Measurements from ENCODE around the gene CA9. TPM values are rescaled to one million over a fixed set of nuclear protein-coding genes. Genes with fewer than 3 reads are reported as not detected.

The CA9 gene
- total RNA-seq, 2 experiments from 2014 or later = 0.21 to 0.85 TPM

DNA sequence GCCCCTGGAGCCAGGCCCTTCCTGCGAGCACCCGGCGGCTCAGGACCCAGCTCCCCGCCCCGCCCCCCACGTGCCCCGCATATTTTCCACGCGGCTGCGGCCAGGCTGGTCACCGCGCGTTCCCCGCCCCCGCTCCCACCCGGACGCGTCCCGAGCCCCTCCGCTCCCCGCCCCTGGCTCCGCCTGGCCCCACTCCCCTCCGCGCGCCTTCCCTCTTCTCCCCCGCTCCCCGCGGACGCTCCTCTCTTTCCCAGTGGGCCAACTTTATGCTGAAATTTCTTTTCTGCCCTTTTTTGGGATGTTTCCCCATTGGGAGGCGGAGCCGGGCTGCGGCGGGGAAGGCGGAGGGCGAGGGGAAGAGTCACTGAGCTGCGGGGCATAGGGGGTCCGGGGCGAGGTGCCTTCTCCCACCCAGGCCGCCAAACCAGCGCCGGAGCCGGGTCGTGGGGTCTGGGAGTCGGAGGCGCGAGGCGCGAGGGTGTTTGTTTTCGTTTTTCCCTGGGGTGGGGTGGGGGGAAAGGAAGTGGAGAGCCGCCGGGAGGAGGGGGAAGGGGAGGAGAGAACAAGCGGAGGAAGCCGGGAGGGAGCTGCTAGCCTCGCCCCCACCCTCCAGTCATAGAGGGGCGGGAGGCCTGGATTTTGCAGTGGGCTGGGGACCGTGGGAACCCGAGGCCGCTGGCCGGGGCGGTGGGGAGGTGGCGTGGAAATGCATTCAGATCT is 17.0 kb downstream of the CA9 start:
- Mint-ChIP-seq H3K4me3 (peak overlapping the region; percentile 74), H3K27me3 (no peaks in the 10 kb centered on the region), H3K27ac (no peak overlapping the region), H3K36me3 (no peaks in the 10 kb centered on the region), H3K9me3 (ENCODE audit: low read depth) (no peaks in the 10 kb centered on the region), H3K4me1 (peaks cover 14% of the 10 kb centered on the region)
- CTCF ChIA-PET = interaction anchor here (0.8 to 1.9 kb wide), 7 partner anchors 26 to 74 kb away, joined by 3 to 10 read pairs (median 5); partner anchors contain the start of genes CCDC107 and RMRP
- ATAC-seq (peak; percentile 52), DNase-seq (peak; percentile 48)

DNA sequence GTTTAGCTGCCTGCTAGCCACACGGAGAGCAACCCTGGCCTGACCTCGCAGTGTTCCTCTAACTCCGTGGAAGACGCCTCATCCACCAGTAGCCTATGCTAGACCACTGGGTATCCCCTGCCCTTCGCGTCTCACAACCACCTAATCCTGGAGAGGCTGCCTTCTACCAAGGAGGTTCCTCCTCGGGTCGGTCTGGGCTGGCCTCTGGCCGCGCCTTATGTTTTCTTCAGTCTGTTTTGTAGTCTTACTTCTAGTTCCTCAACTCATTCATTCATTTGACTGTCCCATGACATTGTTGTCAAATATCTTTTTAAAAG is 17.6 kb downstream of the CA9 start:
- H3K4me1 Mint-ChIP-seq = peaks cover 14% of the 10 kb centered on the region
- H3K36me3 Mint-ChIP-seq = no peaks in the 10 kb centered on the region
- H3K27ac Mint-ChIP-seq = no peak overlapping the region
- DNase-seq (no peak), ATAC-seq (no peak)
- no peaks in the 10 kb centered on the region for H3K9me3 Mint-ChIP-seq (ENCODE audit: low read depth)
- H3K27me3 Mint-ChIP-seq = no peaks in the 10 kb centered on the region
- CTCF ChIA-PET = interaction anchor here (0.9 to 1.9 kb wide), 5 partner anchors 20 to 88 kb away, joined by 3 to 9 read pairs (median 3); partner anchors contain the start of genes CCDC107 and RMRP
- H3K4me3 Mint-ChIP-seq = peak overlapping the region; percentile 74

- CTCF ChIA-PET = interaction anchor here (0.6 to 1.9 kb wide), 5 partner anchors 18 to 88 kb away, joined by 3 to 9 read pairs (median 3); partner anchors contain the start of genes CCDC107 and RMRP
- H3K27me3 Mint-ChIP-seq = no peaks in the 10 kb centered on the region
- no peak overlapping the region for H3K27ac Mint-ChIP-seq
Measured at GRCh38 chr9:35691757-35692301, 18.1 kb downstream of the CA9 start.

DNA sequence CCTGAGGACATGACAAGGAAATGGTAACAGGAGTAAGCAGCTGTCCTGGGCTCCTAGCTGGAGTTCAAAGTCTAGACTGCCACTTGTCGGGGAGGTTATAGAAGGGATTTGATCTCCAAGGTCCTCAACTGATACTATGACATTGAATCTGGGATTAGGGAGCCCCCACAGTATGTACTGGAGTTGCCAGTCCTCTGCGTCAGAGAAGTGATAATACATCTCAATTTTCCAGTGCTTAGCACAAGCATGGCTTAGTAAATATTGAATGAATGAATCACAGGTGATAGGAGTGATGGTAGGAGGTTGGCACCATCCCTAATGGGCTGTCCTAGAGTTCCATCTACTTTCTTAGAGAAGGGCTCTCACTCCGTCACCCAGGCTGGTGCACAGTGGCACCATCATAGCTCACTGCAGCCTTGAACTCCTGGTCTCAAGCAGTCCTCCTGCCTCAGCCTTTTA is 22.2 kb downstream of the CA9 start:
- Mint-ChIP-seq H3K27me3 (no peaks in the 10 kb centered on the region), H3K27ac (no peak overlapping the region), H3K9me3 (ENCODE audit: low read depth) (no peaks in the 10 kb centered on the region), H3K4me1 (peaks cover 5% of the 10 kb centered on the region), H3K4me3 (no peak overlapping the region), H3K36me3 (peaks cover 7% of the 10 kb centered on the region)
- CTCF ChIA-PET = interaction anchor here (0.6 to 5.7 kb wide), 41 partner anchors 8 to 206 kb away, joined by 3 to 68 read pairs (median 8); partner anchors contain the start of genes ARHGEF39, CA9, CCDC107 and CREB3
- DNase-seq (no peak), ATAC-seq (peak; percentile 12)

More at GRCh38 chr9:35691757-35692301, 18.1 kb downstream of the CA9 start:
- no peaks in the 10 kb centered on the region for H3K9me3 Mint-ChIP-seq (ENCODE audit: low read depth)
- DNase-seq (no peak), ATAC-seq (no peak)
- H3K4me1 Mint-ChIP-seq = peaks cover 16% of the 10 kb centered on the region
- peak overlapping the region; percentile 2 for H3K4me3 Mint-ChIP-seq
- peaks cover 5% of the 10 kb centered on the region for H3K36me3 Mint-ChIP-seq

DNA sequence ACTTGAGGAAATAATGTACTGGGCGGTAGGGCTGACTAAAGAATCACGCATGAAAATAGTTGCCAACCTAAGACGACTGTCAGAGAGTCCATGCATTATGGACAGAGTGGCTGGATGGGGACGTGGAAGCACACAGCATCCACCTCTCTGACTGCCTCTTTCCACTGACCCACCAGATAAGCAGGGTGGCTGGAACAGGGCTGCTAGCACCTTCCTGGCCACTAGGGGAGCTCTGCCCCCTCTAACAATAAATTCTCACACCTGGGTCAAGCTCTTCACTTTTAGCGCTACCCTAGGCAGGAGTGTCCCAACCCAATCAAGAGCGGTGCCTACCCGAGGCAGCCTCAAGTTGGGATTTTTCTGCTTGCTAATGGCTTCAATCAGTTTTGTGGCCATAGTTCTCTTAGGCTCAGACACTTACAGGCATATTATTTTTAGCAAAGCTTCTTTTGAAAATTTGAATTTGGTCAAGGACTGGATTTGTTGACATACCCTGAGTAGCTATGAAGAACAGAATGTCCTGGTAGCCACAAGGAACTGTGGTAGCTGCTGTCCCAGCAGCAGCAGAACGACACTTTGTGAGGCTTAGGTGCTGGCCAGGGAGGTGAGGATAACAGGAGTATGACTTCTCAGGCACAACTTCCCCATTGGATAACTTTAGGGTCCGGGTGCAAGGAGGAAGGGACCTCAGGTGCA is 22.9 kb downstream of the CA9 start:
- CTCF ChIA-PET = interaction anchor here (0.5 to 5.7 kb wide), 46 partner anchors 9 to 509 kb away, joined by 3 to 68 read pairs (median 8); partner anchors contain the start of genes ARHGEF39, CA9, CCDC107 and CREB3
- H3K36me3 Mint-ChIP-seq = peaks cover 7% of the 10 kb centered on the region
- ATAC-seq (peak; percentile 92), DNase-seq (peak; percentile 72)
- H3K4me1 Mint-ChIP-seq = peaks cover 2% of the 10 kb centered on the region
- no peak overlapping the region for H3K27ac Mint-ChIP-seq
- no peaks in the 10 kb centered on the region for H3K27me3 Mint-ChIP-seq
- H3K4me3 Mint-ChIP-seq = no peak overlapping the region
- no peaks in the 10 kb centered on the region for H3K9me3 Mint-ChIP-seq (ENCODE audit: low read depth)

GRCh38 chr9:35697486-35697885 is 23.8 kb downstream of the CA9 start:
- ATAC-seq (no peak), DNase-seq (no peak)
- CTCF ChIA-PET = interaction anchor here (0.6 to 5.7 kb wide), 27 partner anchors 9 to 1668 kb away, joined by 3 to 68 read pairs (median 13); partner anchors contain the start of genes ARHGEF39, CCDC107, CREB3 and GBA2
- H3K4me1 Mint-ChIP-seq = peaks cover 2% of the 10 kb centered on the region
- H3K36me3 Mint-ChIP-seq = peaks cover 7% of the 10 kb centered on the region
- no peak overlapping the region for H3K4me3 Mint-ChIP-seq
- H3K9me3 Mint-ChIP-seq (ENCODE audit: low read depth) = no peaks in the 10 kb centered on the region
- H3K27me3 Mint-ChIP-seq = no peaks in the 10 kb centered on the region
- H3K27ac Mint-ChIP-seq = no peak overlapping the region

DNA sequence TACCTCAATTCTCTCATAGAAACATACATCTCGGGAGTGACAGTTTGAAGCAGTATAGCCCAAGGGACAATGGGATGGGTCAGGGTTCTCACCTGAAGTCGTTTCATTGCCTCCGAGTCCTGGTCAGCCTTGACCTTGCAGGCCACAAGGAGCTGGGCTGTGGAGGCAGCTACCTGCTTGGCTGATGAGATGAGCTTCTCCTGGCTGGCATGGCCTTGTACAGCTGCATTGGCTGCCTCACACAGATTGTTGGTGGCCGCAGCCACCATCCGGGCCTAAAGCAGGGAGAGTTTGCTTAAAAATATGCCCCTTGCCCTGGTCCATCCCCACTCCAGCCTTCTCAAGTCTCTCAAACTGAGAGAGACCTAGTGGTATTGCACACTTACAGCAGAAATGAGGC is 24.5 kb downstream of the CA9 start:
- Mint-ChIP-seq H3K36me3 (peaks cover 12% of the 10 kb centered on the region), H3K9me3 (ENCODE audit: low read depth) (no peaks in the 10 kb centered on the region), H3K27me3 (no peaks in the 10 kb centered on the region), H3K4me1 (peaks cover 2% of the 10 kb centered on the region), H3K27ac (no peak overlapping the region), H3K4me3 (no peak overlapping the region)
- CTCF ChIA-PET = interaction anchor here (1.1 to 5.7 kb wide), 7 partner anchors 9 to 86 kb away, joined by 3 to 68 read pairs (median 41); partner anchors contain the start of genes ARHGEF39, GBA2 and RGP1
- DNase-seq = no peak
- no peak for ATAC-seq

GRCh38 chr9:35700031-35700430 is 26.3 kb downstream of the CA9 start:
- no peaks in the 10 kb centered on the region for H3K9me3 Mint-ChIP-seq (ENCODE audit: low read depth)

GRCh38 chr9:35700942-35701341 is 27.2 kb downstream of the CA9 start:
- Mint-ChIP-seq H3K9me3 (ENCODE audit: low read depth) (no peaks in the 10 kb centered on the region), H3K36me3 (peaks cover 34% of the 10 kb centered on the region), H3K27ac (no peak overlapping the region)

More at GRCh38 chr9:35700031-35700430, 26.3 kb downstream of the CA9 start:
- Mint-ChIP-seq H3K36me3 (peaks cover 29% of the 10 kb centered on the region), H3K4me1 (peaks cover 2% of the 10 kb centered on the region), H3K27ac (no peak overlapping the region), H3K4me3 (no peak overlapping the region), H3K27me3 (no peaks in the 10 kb centered on the region)
- DNase-seq = no peak
- no peak for ATAC-seq
- CTCF ChIA-PET = interaction anchor here (1.2 to 1.7 kb wide), 3 partner anchors 27 to 41 kb away, joined by 4 to 5 read pairs (median 4); partner anchors contain the start of gene CCDC107

GRCh38 chr9:35702696-35703095 is 29.0 kb downstream of the CA9 start:
- H3K4me3 Mint-ChIP-seq = no peak overlapping the region
- no peak overlapping the region for H3K27ac Mint-ChIP-seq
- peaks cover 40% of the 10 kb centered on the region for H3K36me3 Mint-ChIP-seq
- no peaks in the 10 kb centered on the region for H3K4me1 Mint-ChIP-seq
- no peaks in the 10 kb centered on the region for H3K9me3 Mint-ChIP-seq (ENCODE audit: low read depth)
- CTCF ChIA-PET = no interaction called here
- ATAC-seq = no peak
- DNase-seq = no peak
- H3K27me3 Mint-ChIP-seq = no peaks in the 10 kb centered on the region

More at GRCh38 chr9:35700942-35701341, 27.2 kb downstream of the CA9 start:
- CTCF ChIA-PET = interaction anchor here (1.2 to 1.7 kb wide), 4 partner anchors 26 to 90 kb away, joined by 3 to 5 read pairs (median 4); partner anchors contain the start of gene CCDC107
- Mint-ChIP-seq H3K27me3 (no peaks in the 10 kb centered on the region), H3K4me3 (no peak overlapping the region), H3K4me1 (peaks cover 2% of the 10 kb centered on the region)
- DNase-seq = no peak
- no peak for ATAC-seq

DNA sequence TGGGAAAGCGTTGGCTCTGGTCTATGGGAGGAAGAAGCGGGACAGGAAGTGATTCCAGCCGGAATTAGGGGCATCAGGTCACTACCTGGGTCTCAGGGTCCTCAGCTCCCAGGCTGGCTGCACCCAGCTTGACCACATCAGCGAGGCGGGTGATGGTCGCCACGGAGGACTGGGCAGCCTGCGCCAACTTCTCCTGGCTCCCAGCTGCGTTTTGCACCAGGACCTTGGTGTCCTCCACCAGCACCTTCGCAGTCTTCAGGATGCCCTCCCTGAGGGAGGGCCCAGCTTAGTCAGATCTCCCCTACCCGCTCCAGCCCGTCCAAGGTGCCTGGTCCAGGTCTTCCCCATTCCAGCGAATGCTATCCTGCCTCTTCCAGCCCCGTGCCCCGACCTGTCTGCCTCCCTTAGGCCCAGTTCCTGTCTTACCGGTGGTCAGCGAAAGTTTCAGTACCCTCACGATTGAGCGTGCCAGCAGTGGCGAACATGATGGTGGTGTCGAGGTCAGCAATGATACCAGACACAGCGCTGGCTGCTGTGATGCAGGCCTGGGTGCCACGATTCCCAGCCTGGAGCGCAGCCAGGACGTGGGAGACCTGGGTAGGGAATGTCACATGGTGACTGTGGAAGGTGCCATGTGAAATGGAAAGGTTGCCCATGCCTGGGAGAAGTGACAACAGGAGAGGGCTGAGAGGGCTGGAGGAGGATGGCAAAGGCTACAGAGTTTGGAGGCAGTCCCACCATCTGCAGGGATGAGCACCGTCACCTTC is 30.4 kb downstream of the CA9 start:
- CTCF ChIA-PET = interaction anchor here (6.4 kb wide), 1 partner anchor 8 kb away, joined by 45 read pairs; no protein-coding TSS in a partner anchor
- no peak for ATAC-seq
- H3K27ac Mint-ChIP-seq = no peak overlapping the region
- H3K9me3 Mint-ChIP-seq (ENCODE audit: low read depth) = no peaks in the 10 kb centered on the region
- H3K4me1 Mint-ChIP-seq = no peaks in the 10 kb centered on the region
- no peaks in the 10 kb centered on the region for H3K27me3 Mint-ChIP-seq
- H3K4me3 Mint-ChIP-seq = no peak overlapping the region
- peaks cover 53% of the 10 kb centered on the region for H3K36me3 Mint-ChIP-seq
- no peak for DNase-seq

- Mint-ChIP-seq H3K36me3 (peaks cover 59% of the 10 kb centered on the region), H3K27me3 (no peaks in the 10 kb centered on the region), H3K4me3 (no peak overlapping the region), H3K27ac (no peak overlapping the region), H3K4me1 (no peaks in the 10 kb centered on the region), H3K9me3 (ENCODE audit: low read depth) (no peaks in the 10 kb centered on the region)
- CTCF ChIA-PET = interaction anchor here (1.6 to 6.4 kb wide), 2 partner anchors 9 to 16 kb away, joined by 3 to 45 read pairs; no protein-coding TSS in a partner anchor
- DNase-seq (no peak), ATAC-seq (no peak)
Measured at GRCh38 chr9:35705372-35705771, 31.6 kb downstream of the CA9 start.

All from activated CD8-positive, alpha-beta memory T cell treated with anti-CD3 and anti-CD28 coated beads, Interleukin-2, amount 10 ng/mL, durations not matched to agents 7 days and 5 days (primary cell).